T-helper 1 cell treated with Interleukin-12 subunit alpha and Interleukin-12 subunit beta and Interleukin-4 antibody, amounts not matched to agents 30 μg/mL and 1 μg/mL, for 36 hours (primary cell): ENCODE measurements around the gene ERGIC1.

Experiments
- H3K27ac Mint-ChIP-seq: one replicate; pipeline ENCODE4 v1.8.0; 2021; ENCODE audit warnings: mild to moderate bottlenecking, mixed read lengths
- H3K27me3 Mint-ChIP-seq: one replicate; pipeline ENCODE4 v1.8.0; 2021; ENCODE audit warnings: low read depth, mixed read lengths
- H3K36me3 Mint-ChIP-seq: one replicate; pipeline ENCODE4 v1.8.0; 2021; ENCODE audit warnings: low read depth, mixed read lengths
- H3K4me1 Mint-ChIP-seq: one replicate; pipeline ENCODE4 v1.8.0; 2021; ENCODE audit warnings: low read depth, mixed read lengths
- H3K4me3 Mint-ChIP-seq: one replicate; pipeline ENCODE4 v1.8.0; 2021; ENCODE audit warnings: mild to moderate bottlenecking, moderate library complexity, mixed read lengths
- H3K9me3 Mint-ChIP-seq: one replicate; pipeline ENCODE4 v1.8.0; 2021; ENCODE audit warnings: mixed read lengths

Gene ERGIC1

DNA sequence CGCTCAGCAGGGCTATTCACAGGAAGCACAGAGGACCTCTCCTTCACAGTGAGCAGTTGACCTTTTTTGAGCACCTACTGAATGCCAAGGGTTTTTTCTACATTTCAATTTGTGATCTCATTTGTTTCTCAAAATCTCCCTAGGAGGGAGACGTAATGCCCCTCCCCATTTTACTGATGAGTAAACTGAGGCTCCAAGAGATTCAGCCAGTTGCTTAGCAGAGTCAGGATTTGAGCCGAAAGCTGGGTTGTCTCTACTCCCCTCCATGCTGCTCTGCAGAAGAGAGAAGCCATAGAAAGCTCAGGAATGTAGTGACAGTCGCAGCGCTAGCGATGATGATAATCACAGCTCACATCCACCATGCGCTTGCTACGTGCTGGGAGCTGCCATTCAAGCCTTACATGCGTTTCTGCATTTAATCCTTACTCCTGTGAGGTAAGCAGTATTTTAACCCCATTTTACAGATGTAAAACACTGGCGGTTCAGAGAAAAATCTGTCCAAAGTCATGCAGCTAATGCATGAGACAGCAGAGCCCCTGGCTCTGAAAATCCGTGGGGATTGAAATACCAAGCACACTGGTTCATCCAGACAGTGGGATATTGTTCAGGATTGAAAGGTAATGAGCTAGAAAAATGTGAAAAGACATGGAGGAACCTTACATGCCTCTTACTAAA is 33.8 kb downstream of the ERGIC1 start:
- no peaks in the 10 kb centered on the region for H3K36me3 Mint-ChIP-seq
- no peak overlapping the region for H3K4me3 Mint-ChIP-seq
- no peaks in the 10 kb centered on the region for H3K9me3 Mint-ChIP-seq
- no peaks in the 10 kb centered on the region for H3K27me3 Mint-ChIP-seq
- H3K27ac Mint-ChIP-seq: no peak overlapping the region
- H3K4me1 Mint-ChIP-seq: peaks cover 6% of the 10 kb centered on the region

DNA sequence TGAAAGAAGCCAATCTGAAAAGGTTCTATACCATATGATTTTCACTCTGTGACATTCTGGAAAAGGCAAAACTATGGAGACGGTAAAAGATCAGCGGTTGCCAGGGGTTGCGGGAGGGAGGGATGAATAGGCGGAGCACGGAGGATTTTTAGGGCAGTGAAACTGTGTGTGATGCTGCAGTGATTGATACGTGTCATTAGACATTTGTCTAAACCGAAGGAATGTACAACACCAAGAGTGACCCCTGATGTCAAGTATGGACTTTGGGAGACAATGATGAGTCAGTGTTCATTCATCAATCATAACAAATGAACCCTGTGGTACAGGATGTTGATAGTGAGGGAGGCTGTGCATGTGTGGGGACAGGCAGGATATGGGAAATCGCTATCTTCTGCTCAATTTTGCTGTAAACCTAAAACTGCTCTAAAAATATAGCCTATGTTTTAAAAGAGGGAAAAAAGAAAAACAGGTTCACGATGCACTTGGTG is 34.4 kb downstream of the ERGIC1 start:
- Mint-ChIP-seq H3K4me3 (no peak overlapping the region), H3K27me3 (no peaks in the 10 kb centered on the region), H3K27ac (no peak overlapping the region)

DNA sequence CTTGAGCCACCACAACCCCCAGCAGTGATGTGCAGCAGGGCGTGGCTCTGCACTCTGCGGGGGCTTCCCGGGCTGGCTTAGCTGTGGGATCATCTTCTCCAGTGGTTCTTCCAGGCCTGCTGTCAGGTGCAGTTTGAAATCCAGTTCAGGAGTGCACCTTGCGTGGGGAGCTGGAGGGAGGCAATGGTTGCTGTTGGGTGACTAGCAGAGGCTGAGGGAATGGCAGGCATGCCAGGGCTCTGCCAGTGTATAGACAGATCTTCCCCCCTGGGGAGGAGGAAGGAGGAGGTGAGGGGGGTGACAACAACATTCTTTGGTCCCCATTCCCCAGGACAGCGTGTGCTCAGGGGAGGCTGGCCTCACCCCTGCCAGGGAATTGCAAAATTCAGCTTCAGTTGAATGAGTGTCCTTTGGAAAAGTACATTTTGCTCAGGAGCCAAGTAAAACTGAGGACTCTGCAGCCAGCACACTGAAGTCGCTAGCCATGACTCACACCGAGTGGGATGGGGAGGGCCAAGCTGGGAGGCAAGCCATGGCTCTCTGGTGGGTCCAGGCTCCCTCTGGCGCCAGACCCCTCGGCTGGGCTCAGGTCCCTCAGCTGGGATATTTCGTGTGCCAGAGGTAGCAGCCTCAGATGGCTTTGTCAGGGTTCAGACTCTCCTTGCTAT is 35.0 kb downstream of the ERGIC1 start:
- Mint-ChIP-seq H3K36me3 (no peaks in the 10 kb centered on the region), H3K4me1 (peaks cover 6% of the 10 kb centered on the region), H3K4me3 (no peak overlapping the region), H3K27ac (no peak overlapping the region), H3K27me3 (no peaks in the 10 kb centered on the region), H3K9me3 (no peaks in the 10 kb centered on the region)

More for the DNA sequence above, 34.4 kb downstream of the ERGIC1 start:
- no peaks in the 10 kb centered on the region for H3K36me3 Mint-ChIP-seq
- H3K4me1 Mint-ChIP-seq: peaks cover 6% of the 10 kb centered on the region
- H3K9me3 Mint-ChIP-seq: no peaks in the 10 kb centered on the region

DNA sequence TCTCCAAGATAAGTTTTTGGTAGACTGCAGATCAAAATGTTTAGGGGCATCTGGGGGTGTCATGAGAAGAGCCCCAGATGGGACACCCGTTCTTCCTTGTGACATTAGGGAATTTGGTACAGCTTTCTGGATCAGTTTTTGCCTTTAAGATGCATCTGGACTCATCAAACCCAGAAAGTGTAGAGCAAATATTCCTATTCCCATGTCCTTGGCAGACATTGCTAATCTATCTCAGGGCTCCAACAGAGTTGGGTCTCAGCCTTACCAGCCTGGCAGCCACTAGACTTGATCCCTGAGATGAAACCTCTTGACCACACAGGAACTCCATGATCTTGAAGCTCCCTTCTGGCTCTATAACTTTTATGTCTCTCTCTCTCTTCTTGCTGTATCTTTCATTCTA is 35.6 kb downstream of the ERGIC1 start:
- peaks cover 6% of the 10 kb centered on the region for H3K4me1 Mint-ChIP-seq
- H3K36me3 Mint-ChIP-seq: no peaks in the 10 kb centered on the region
- no peaks in the 10 kb centered on the region for H3K9me3 Mint-ChIP-seq
- no peak overlapping the region for H3K4me3 Mint-ChIP-seq
- H3K27ac Mint-ChIP-seq: no peak overlapping the region
- H3K27me3 Mint-ChIP-seq: no peaks in the 10 kb centered on the region

DNA sequence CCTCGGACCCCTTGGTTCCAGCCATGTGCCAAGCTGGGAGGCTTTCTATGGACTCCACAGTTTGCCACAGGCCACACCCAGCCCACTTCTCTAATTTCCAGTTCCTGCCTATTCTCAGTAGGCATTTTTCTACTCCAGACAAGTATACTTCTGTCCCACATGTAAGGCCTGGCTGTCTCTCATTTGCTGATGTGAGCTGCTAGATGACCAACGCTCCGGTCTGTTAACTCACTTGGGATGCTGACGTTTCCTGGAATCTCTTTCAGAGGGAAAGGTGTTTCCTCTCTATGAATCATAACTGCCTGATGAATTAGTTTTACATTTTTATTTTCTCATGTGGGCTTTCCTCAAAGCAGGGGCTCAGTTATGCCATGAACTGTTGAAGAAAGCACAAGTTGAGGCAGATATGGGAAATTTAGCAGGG is 36.3 kb downstream of the ERGIC1 start:
- H3K9me3 Mint-ChIP-seq: no peaks in the 10 kb centered on the region
- peaks cover 6% of the 10 kb centered on the region for H3K4me1 Mint-ChIP-seq
- no peak overlapping the region for H3K27ac Mint-ChIP-seq
- no peaks in the 10 kb centered on the region for H3K27me3 Mint-ChIP-seq
- no peaks in the 10 kb centered on the region for H3K36me3 Mint-ChIP-seq
- H3K4me3 Mint-ChIP-seq: no peak overlapping the region

DNA sequence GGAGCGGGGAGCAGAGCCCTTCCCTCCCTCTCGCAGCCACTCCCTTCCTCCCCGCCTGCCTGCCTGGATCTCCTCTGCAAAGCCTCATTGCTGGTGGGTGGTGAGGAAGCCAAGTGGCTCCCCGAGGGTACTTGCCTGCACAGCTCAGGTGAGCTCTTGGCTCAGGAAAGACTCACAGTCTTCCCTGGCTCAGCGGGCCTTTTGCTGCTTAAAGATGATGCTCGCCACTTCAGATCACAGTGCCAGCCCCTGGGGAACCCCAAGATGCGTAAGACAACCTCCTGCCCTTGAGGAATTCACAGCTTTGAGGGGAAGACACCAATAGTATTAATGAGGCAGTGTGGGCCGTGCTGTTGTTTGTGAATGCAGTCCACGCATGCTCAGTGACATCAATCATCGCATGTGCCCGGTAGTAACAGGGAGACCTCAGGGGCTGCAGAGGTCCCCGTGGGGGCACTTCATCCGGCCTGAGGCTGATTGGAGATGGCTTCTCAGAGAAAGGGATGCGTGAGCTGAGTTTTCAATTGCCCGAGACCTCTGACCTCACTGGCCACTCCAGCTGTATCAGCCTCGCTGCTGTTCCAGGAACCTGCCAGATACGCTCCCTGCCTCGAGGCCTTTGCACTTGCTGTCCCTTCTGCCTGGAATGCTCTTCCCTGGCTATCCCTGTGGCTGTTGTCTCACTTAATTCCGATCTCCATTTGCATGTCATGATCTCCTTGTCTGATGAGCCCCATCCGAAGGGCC is 36.8 kb downstream of the ERGIC1 start:
- Mint-ChIP-seq H3K27ac (no peak overlapping the region), H3K36me3 (no peaks in the 10 kb centered on the region), H3K9me3 (no peaks in the 10 kb centered on the region), H3K4me3 (no peak overlapping the region), H3K27me3 (no peaks in the 10 kb centered on the region), H3K4me1 (peaks cover 6% of the 10 kb centered on the region)

DNA sequence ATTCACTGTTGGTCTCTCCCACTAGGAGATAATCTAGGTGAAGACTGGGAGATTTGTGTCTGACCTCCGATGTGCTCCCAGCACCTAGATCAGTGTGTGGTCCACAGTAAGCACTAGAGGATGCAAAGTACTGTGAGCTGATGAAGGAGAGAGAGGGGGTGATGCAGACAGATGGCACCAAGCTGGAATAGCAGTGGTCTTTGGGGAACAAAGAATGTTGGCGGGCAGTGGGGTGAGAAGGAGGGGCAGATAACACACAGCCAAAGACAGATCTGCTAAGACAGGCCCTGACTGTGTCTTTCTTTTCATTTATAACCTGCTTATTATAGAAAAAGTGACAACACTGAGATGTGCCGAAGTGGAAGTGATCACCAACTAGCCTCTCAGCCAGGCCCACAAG is 37.5 kb downstream of the ERGIC1 start:
- Mint-ChIP-seq H3K36me3 (no peaks in the 10 kb centered on the region), H3K4me3 (no peak overlapping the region), H3K4me1 (peaks cover 6% of the 10 kb centered on the region), H3K27ac (no peak overlapping the region), H3K9me3 (no peaks in the 10 kb centered on the region), H3K27me3 (no peaks in the 10 kb centered on the region)

DNA sequence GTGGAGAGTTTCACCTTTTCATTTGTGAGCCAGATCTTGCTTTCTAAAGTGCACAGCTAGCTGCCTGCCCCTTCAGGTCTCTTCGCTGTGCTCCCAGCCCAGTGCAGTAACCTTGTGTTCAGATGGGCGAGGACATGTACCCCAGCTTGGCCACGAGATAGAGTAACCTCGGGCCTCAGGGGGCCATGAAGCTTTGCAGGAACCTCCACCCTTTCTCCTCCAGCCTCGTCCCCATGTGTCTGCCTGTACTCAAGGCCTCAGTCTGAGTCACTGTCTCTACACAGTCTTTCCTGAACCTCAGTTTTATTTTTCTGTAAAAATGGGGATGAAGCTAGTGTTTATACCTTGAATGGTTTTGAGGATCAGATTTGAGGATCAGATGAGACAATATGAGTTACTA is 37.9 kb downstream of the ERGIC1 start:
- Mint-ChIP-seq H3K27ac (no peak overlapping the region), H3K9me3 (no peaks in the 10 kb centered on the region), H3K27me3 (no peaks in the 10 kb centered on the region), H3K36me3 (no peaks in the 10 kb centered on the region), H3K4me3 (no peak overlapping the region), H3K4me1 (peaks cover 6% of the 10 kb centered on the region)

DNA sequence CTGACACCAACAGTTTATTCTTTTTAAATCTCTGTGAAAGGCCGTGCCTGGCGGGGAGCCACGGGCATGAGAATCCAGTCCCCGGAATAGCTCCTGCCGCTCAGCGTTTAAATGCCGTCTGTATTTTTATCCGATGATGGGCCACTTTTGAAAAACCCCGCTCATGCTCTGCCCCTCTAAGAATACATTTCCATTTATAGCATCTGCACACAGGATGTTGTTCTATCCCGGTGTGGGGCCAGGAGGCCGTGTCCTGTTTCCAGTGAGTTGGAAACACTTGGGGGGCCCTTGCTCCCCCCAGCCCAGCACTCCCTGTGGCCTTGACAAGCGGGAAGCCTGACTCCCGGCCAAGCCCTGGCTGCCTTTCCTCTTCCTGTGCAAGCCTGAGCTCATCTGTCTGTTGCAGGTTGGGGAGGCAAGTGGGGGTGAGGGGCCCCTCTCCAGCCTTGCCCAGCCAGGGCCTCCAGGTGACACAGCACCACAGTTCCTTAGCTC is 39.0 kb downstream of the ERGIC1 start:
- Mint-ChIP-seq H3K36me3 (no peaks in the 10 kb centered on the region), H3K9me3 (no peaks in the 10 kb centered on the region), H3K27me3 (no peaks in the 10 kb centered on the region), H3K4me1 (peaks cover 7% of the 10 kb centered on the region), H3K4me3 (no peak overlapping the region), H3K27ac (no peak overlapping the region)

DNA sequence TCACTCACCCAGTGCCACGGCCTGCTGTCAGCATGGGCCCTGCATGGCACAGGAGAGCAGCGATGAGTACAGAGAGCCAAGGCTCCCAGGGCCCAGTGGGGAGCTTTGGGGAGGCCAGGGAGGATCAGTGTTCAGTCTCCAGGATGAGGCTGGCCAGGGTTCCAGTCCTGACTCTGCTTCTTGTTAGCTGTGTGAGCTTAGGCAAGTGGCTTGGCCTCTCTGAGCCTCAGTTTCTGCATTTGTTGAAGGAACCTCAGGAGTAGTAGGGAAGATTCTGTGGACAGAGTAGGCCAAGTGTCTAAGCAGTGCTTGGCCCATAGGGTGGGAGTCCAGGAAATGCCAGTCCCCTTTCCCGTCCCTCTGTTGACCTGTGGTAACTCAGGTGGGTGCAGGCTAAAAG is 39.5 kb downstream of the ERGIC1 start:
- peaks cover 4% of the 10 kb centered on the region for H3K4me1 Mint-ChIP-seq
- H3K36me3 Mint-ChIP-seq: no peaks in the 10 kb centered on the region
- no peaks in the 10 kb centered on the region for H3K9me3 Mint-ChIP-seq
- no peaks in the 10 kb centered on the region for H3K27me3 Mint-ChIP-seq
- H3K4me3 Mint-ChIP-seq: no peak overlapping the region
- H3K27ac Mint-ChIP-seq: no peak overlapping the region

DNA sequence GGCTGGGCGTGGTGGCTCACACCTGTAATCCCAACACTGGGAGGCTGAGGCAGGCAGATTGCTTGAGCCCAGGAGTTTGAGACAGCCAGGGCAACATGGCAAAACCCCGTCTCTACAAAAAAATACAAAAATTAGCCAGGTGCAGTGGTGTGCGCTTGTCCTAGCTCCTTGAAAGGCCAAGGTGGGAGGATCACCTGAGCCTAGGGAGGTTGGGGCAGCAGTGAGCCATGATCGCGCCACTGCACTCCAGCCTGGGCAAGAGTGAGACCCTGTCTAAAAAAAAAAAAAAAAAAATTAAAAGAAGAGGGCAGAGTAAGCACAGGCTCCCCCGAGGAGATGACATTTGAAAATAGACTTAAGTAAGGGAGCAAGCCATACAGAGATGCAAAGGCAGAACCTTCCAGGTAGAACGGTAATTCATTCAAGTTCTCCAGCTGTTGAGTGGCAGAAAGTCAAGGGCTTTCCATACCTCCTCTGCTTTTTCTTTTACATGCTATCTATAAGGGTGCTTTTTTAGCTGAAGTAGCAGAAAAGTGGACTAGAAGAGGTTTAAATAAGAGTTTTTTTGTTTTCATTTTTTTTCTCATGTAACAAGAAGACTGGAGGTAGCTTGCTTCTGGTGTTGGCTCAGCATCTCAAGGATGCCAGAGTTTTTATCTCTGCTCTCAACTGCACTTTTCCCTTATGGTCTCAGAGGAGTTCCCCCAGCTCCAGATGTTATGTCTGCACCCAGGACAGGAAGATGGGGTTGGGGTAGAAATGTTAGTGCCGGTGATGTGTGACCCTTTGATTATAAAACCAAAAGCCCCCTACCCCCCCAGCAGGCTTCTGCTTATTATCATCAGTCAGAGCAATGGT is 40.8 kb downstream of the ERGIC1 start:
- Mint-ChIP-seq H3K9me3 (no peaks in the 10 kb centered on the region), H3K36me3 (no peaks in the 10 kb centered on the region), H3K27ac (no peak overlapping the region), H3K4me3 (no peak overlapping the region), H3K27me3 (no peaks in the 10 kb centered on the region), H3K4me1 (peaks cover 2% of the 10 kb centered on the region)

DNA sequence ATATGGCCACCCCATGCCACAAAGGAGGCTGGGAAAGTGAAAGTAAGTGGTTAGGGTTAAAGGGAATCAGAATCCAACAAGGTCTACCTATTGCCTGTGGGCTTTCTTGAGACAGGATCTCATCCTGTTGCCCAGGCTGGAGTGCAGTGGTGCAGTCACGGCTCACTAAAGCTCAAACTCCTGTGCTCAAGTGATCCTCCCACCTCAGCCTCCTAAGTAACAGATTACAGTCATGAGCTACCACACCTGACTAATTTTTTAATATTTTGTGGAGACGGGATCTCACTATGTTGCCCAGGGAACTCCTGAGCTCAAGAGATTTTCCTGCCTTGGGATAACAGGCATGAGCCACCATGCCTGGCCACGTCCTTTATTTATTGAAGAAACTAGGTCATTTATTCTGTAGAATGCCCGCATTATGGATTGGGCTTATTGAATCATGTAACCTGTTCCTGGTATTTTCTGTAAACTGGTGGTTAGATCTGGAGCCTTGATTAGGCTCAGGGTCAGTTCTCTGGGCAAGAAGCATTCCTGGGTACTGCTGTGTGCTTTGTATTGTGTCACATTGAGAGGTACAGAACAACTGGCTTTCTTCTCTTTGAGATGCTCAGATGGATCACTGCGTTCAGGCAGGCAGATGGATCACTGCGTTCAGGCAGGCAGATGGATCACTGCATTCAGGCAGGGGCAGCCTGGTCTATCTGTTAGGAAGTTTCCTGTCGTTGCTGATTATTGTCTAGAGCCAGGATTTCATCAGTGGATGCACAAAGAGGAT is 41.6 kb downstream of the ERGIC1 start:
- Mint-ChIP-seq H3K4me3 (no peak overlapping the region), H3K27ac (no peak overlapping the region), H3K4me1 (peaks cover 2% of the 10 kb centered on the region), H3K27me3 (no peaks in the 10 kb centered on the region), H3K36me3 (no peaks in the 10 kb centered on the region), H3K9me3 (no peaks in the 10 kb centered on the region)

DNA sequence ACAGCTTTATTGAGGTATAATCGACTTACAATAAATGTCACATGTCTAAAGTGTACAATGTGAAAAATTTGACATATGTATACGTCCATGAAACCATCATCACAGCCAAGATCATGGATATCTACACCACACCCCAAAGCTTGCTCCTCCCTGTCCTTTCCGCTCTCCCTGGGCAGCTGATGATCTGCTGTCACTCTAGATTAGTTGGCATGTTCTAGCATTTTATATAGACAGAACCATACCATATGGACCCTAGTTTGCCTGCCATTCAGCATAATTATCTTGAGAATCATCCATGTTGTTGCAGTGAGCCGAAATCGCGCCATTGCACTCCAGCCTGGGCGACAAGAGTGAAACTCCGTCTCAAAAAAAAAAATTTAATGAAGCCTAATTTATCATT is 42.5 kb downstream of the ERGIC1 start:
- Mint-ChIP-seq H3K9me3 (no peaks in the 10 kb centered on the region), H3K4me1 (peaks cover 3% of the 10 kb centered on the region), H3K36me3 (no peaks in the 10 kb centered on the region), H3K27me3 (no peaks in the 10 kb centered on the region), H3K27ac (no peak overlapping the region), H3K4me3 (no peak overlapping the region)
